GM13977 (cell line): ENCODE measurements around the gene AKAP6.

Source experiments
- DNase-seq: peaks from one replicate; pipeline ENCODE4 v3.0.0; 2012; ENCODE audit warnings: low spot score
- in situ Hi-C: fragments of 300-500 bp; cut with MboI; formaldehyde crosslinking; loops from one replicate; pipeline ENCODE4 v1.12.0; 2022; ENCODE audit warnings: low sequenced_read_pairs, low pct_unique_long_range_greater_than_20kb, mixed read lengths, inconsistent platforms; ENCODE audit not compliant: unreplicated experiment
- TF ChIP-seq, protein P1 (sequence below): IDR thresholded peaks from 2 replicates; pipeline ENCODE4 v1.5.1; 2012; ENCODE audit warnings: mild to moderate bottlenecking, control low read depth; ENCODE audit not compliant: insufficient read depth; ENCODE audit errors: extremely low read depth, missing control alignments

The AKAP6 gene

DNA sequence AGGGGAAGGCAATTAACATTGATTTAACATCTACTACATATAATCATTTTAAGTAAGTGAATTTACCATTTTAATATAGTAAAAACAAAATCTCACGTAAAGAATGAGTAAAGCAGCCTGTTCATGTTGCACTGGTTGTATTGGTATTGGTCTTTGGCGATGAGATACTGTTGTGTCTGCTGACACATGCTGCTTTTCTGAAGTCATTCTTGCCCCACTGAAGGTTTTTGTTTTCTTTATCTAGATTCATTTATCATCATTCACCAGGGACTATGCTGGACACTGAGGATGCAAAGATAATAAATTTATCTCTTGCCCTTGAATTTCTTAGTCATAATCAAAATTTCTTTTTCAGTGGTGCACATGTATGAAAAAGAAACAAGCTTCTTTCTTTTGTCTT, 363.3 kb downstream of the AKAP6 start:
- in situ Hi-C loops = no loop called here
- TF ChIP-seq, protein P1, sequence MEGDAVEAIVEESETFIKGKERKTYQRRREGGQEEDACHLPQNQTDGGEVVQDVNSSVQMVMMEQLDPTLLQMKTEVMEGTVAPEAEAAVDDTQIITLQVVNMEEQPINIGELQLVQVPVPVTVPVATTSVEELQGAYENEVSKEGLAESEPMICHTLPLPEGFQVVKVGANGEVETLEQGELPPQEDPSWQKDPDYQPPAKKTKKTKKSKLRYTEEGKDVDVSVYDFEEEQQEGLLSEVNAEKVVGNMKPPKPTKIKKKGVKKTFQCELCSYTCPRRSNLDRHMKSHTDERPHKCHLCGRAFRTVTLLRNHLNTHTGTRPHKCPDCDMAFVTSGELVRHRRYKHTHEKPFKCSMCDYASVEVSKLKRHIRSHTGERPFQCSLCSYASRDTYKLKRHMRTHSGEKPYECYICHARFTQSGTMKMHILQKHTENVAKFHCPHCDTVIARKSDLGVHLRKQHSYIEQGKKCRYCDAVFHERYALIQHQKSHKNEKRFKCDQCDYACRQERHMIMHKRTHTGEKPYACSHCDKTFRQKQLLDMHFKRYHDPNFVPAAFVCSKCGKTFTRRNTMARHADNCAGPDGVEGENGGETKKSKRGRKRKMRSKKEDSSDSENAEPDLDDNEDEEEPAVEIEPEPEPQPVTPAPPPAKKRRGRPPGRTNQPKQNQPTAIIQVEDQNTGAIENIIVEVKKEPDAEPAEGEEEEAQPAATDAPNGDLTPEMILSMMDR = no peak

DNA sequence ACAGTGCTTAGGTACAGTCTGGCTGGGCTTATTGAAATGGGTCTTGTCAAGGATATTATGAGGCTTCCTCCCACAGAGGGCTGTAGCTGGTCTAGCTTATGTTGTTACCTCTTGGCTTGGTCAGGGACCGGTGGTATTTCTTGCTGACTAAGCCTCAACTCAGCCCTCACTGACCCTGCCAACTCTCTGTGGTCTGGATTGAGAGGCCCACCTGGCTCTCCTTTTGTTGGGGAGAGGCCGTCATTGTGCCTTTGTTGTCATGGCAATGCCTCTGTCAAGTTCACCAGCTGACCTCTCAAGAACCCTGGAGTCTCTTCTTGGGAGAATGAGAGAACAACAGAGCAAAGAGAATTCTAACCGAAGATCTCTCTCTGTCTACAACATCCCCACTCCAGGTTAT, 364.0 kb downstream of the AKAP6 start:
- DNase-seq = no peak
- TF ChIP-seq, protein P1 = no peak
- in situ Hi-C loops = no loop called here

More for the DNA sequence above, 363.3 kb downstream of the AKAP6 start:
- DNase-seq = no peak

- DNase-seq = no peak
- in situ Hi-C loops = no loop called here
- TF ChIP-seq, protein P1 = no peak
These were observed 365.8 kb downstream of the AKAP6 start for GRCh38 chr14:32694795-32695449.

- in situ Hi-C loops = no loop called here
- no peak for DNase-seq
These were observed 367.4 kb downstream of the AKAP6 start for GRCh38 chr14:32696325-32697091.

DNA sequence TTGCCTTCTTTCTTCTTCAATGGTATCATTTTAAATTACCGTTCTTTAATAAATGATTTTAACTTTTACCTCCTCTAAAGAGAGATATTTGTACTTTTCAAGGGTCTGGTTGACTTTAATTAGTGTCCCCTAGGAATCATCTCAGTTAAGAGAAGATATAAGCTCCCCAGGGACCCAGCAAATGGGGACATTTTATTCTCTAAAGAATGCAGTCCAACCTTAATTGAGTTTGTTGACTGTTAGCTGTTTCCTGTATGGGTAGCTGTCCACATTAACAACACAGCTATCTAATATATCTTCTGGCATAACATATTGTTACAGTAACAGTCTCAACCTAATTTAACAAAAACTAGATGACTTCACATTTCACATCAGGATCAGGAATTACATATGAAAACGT, 368.0 kb downstream of the AKAP6 start:
- TF ChIP-seq, protein P1 = no peak
- in situ Hi-C loops = no loop called here
- no peak for DNase-seq

More at GRCh38 chr14:32696325-32697091, 367.4 kb downstream of the AKAP6 start:
- TF ChIP-seq, protein P1 = no peak

DNA sequence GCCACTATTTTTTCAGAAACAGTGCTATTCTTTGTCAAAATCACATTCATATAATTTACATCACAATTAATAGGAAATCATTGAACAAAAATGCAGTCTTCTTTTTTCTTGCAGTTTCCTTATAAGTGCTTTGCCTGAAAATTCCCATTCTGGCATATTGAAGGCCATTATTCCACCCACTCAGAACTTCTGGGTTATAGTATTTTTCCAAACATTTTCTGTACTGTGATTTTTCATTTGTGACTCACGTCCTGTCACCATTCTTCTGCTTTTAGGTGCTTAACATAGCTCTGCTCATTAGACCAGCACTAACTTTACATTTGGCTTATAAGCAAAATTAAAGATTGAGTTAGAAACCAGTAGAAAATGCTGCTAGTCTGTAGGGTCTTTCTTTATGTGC, 368.6 kb downstream of the AKAP6 start:
- in situ Hi-C loops = no loop called here
- TF ChIP-seq, protein P1 = no peak
- DNase-seq = no peak
